ENCODE measurements around the gene GCNT1. TPM values are rescaled to one million over a fixed set of nuclear protein-coding genes. Genes with fewer than 3 reads are reported as not detected.

Gene GCNT1
- total and polyA plus RNA-seq, 2 of the 4 experiments (the other 2 are of a cell fraction), result 12.5 to 46.6 TPM

DNA sequence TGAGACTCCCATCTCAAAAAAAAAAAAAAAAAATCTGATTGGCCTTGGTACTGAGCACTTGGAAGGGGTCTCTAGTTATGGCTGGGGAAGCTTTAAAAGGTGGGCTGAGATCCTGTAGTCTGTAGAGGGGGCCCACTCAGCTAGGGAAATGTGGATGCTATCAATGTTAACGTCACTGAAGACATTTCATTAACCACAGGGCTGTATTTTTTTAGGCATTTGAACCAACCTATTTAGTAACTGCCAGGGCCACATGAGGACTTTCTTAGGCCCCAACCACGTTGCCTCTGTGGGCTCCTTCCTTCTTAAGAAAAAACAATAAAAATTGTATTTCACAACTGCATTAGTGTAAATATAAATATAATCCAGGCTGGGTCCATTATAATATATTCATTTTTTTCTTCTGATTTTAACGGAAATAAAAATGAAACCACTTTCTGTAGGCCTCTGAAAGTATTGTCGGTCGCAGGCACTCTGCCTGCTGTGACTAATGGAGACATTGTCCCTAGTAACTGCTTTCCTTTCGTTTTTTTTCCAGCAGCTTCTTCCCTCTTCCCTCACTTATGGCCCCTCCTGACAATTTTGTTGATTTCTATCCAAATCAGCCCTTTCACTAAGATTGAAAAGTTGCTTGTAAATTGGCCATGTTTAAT lies 71.6 kb downstream of the GCNT1 start:
- Histone ChIP-seq H3K36me3 (ENCODE audit: control insufficient read depth, insufficient read depth, low read length) (no peaks in the 10 kb centered on the region), H2AK9ac (replicated peaks; ENCODE audit: low read depth, low read length, poor library complexity) (no peak overlapping the region), H3K14ac (replicated peaks; ENCODE audit: low read depth, low read length) (no peak overlapping the region), H3K9me1 (ENCODE audit: insufficient read depth, low read length) (no peaks in the 10 kb centered on the region), H3K4me2 (ENCODE audit: low read depth, low read length) (peak overlapping the region; percentile 87), H3K18ac (ENCODE audit: low read depth, low read length) (no peak overlapping the region), H2BK15ac (ENCODE audit: low read depth, low read length) (no peak overlapping the region), H2BK20ac (ENCODE audit: low read depth, low read length) (no peak overlapping the region), H3K79me1 (ENCODE audit: low read depth in 1 of 2, low read length in 2 of 2) (no peaks in the 10 kb centered on the region), H3K9me3 (ENCODE audit: control insufficient read depth, insufficient read depth, low read length) (no peaks in the 10 kb centered on the region), H4K20me1 (ENCODE audit: insufficient read depth, low read length) (no peaks in the 10 kb centered on the region), H2BK5ac (ENCODE audit: low read depth, low read length, poor library complexity, severe bottlenecking) (no peak overlapping the region), H4K8ac (ENCODE audit: low read depth in 2 of 2, low read length in 2 of 2) (peak overlapping the region in 1 of 2 experiments; percentile 52; a peak in 2 of 4 replicates), H2BK120ac (ENCODE audit: low read depth, low read length) (no peak overlapping the region), H3K4me3 (ENCODE audit: insufficient read depth, low read depth, low read length) (no peak overlapping the region), H4K91ac (ENCODE audit: insufficient read depth, low read depth, low read length) (no peak overlapping the region), H3K27ac (ENCODE audit: insufficient read depth, low read length) (no peak overlapping the region), H3K27me3 (ENCODE audit: control insufficient read depth, insufficient read depth, low read length) (no peaks in the 10 kb centered on the region), H3K4ac (ENCODE audit: low read depth, low read length) (no peak overlapping the region), H3K23ac (ENCODE audit: low read depth, low read length) (no peak overlapping the region), H3K9ac (ENCODE audit: low read depth, low read length) (no peak overlapping the region), H3K56ac (ENCODE audit: extremely low read depth, insufficient read depth, low read length) (no peak overlapping the region), H4K5ac (ENCODE audit: low read depth, low read length) (0 out of 2 replicates have a peak overlapping the region, but pooled peaks have one; percentile 11), H2AK5ac (ENCODE audit: low read depth, low read length) (no peak overlapping the region), H2AFZ (replicated peaks; ENCODE audit: low read length, poor library complexity) (peak overlapping the region; percentile 46), H3K4me1 (ENCODE audit: control insufficient read depth, insufficient read depth, low read length) (peaks cover 3% of the 10 kb centered on the region; the same call in 1 of the 2 replicates)
- no CpG with 5 or more reads among the region's 6 CpGs for WGBS, 2 experiments (ENCODE audit: extremely low coverage in 2 of 2, insufficient read length in 1 of 2)
- peak; percentile 16 for DNase-seq
- dilution Hi-C loops (cut with HindIII; ENCODE audit: low sequenced_read_pairs, unreplicated experiment), result no loop called here
- POLR2A ChIA-PET (ENCODE audit: unreplicated experiment), result interaction anchor here (0.6 kb wide), 1 partner anchor 90 kb away, joined by 3 read pairs; no protein-coding TSS in a partner anchor
- BruUV-seq (replicated peaks), result no TSS peak
- intact Hi-C loops (cut with micrococcal nuclease), result no loop called here
- TF ChIP-seq, protein P1, sequence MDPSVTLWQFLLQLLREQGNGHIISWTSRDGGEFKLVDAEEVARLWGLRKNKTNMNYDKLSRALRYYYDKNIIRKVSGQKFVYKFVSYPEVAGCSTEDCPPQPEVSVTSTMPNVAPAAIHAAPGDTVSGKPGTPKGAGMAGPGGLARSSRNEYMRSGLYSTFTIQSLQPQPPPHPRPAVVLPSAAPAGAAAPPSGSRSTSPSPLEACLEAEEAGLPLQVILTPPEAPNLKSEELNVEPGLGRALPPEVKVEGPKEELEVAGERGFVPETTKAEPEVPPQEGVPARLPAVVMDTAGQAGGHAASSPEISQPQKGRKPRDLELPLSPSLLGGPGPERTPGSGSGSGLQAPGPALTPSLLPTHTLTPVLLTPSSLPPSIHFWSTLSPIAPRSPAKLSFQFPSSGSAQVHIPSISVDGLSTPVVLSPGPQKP (IDR thresholded peaks at IDR 0.05; ENCODE audit: borderline replicate concordance, low read depth, low read length), result no peak
- TF ChIP-seq CHD1 (IDR thresholded peaks at IDR 0.05; ENCODE audit: low read depth, low read length) (no peak), BHLHE40 (IDR thresholded peaks at IDR 0.05; ENCODE audit: low read depth, low read length) (no peak), NFE2L2 (IDR thresholded peaks at IDR 0.05; ENCODE audit: low read depth, low read length) (no peak), MAZ (IDR thresholded peaks at IDR 0.05; ENCODE audit: borderline replicate concordance, low read depth, low read length) (no peak), POLR2A (IDR thresholded peaks at IDR 0.05; ENCODE audit: low read depth, low read length) (no peak), RCOR1 (IDR thresholded peaks at IDR 0.05; ENCODE audit: insufficient replicate concordance, low read length) (no peak)
- TF ChIP-seq, protein P2, sequence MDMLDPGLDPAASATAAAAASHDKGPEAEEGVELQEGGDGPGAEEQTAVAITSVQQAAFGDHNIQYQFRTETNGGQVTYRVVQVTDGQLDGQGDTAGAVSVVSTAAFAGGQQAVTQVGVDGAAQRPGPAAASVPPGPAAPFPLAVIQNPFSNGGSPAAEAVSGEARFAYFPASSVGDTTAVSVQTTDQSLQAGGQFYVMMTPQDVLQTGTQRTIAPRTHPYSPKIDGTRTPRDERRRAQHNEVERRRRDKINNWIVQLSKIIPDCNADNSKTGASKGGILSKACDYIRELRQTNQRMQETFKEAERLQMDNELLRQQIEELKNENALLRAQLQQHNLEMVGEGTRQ (IDR thresholded peaks at IDR 0.05; ENCODE audit: low read depth, low read length), result no peak
- TF ChIP-seq, protein P3, sequence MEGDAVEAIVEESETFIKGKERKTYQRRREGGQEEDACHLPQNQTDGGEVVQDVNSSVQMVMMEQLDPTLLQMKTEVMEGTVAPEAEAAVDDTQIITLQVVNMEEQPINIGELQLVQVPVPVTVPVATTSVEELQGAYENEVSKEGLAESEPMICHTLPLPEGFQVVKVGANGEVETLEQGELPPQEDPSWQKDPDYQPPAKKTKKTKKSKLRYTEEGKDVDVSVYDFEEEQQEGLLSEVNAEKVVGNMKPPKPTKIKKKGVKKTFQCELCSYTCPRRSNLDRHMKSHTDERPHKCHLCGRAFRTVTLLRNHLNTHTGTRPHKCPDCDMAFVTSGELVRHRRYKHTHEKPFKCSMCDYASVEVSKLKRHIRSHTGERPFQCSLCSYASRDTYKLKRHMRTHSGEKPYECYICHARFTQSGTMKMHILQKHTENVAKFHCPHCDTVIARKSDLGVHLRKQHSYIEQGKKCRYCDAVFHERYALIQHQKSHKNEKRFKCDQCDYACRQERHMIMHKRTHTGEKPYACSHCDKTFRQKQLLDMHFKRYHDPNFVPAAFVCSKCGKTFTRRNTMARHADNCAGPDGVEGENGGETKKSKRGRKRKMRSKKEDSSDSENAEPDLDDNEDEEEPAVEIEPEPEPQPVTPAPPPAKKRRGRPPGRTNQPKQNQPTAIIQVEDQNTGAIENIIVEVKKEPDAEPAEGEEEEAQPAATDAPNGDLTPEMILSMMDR (conservative IDR thresholded peaks at IDR 0.05; ENCODE audit: low read depth, low read length), result no peak
- in situ Hi-C loops (cut with MboI; ENCODE audit: low sequenced_read_pairs), result no loop called here
- no peak for ATAC-seq (ENCODE audit: low read depth)
- CTCF ChIA-PET, result no interaction called here
